H9 (cell line): ENCODE data around the gene KATNIP. TPM values are rescaled to one million over a fixed set of nuclear protein-coding genes. Genes with fewer than 3 reads are reported as not detected.
A peak's percentile ranks its signal among the peaks of the same experiment; 100 is the strongest.

Experiments
- DNase-seq: peaks from one replicate; pipeline ENCODE4 v3.0.0-alpha.2; 2017
- H2AFZ ChIP-seq: one replicate; pipeline ENCODE4 v1.6.1; 2013; ENCODE audit warnings: mild to moderate bottlenecking, low read length, control low read depth, moderate library complexity
- H2AK5ac ChIP-seq: 2 replicates; pipeline ENCODE4 v1.6.1; 2013; ENCODE audit warnings: low read length, control low read depth, mixed read lengths; ENCODE audit not compliant: insufficient read length
- H2BK120ac ChIP-seq: one replicate; pipeline ENCODE4 v1.6.1; 2013; ENCODE audit warnings: low read depth, mild to moderate bottlenecking, low read length, control low read depth, inconsistent platforms; ENCODE audit not compliant: poor library complexity, severe bottlenecking
- H2BK12ac ChIP-seq: 2 replicates; pipeline ENCODE4 v1.6.1; 2013; ENCODE audit warnings: low read length, control low read depth, mixed read lengths, low read depth; ENCODE audit not compliant: insufficient read length
- H2BK15ac ChIP-seq: 2 replicates; pipeline ENCODE4 v1.6.1; 2013; ENCODE audit warnings: low read depth, low read length, control low read depth
- H2BK20ac ChIP-seq: one replicate; pipeline ENCODE4 v1.6.1; 2013; ENCODE audit warnings: low read depth, mild to moderate bottlenecking, low read length, control low read depth, inconsistent platforms; ENCODE audit not compliant: poor library complexity, severe bottlenecking
- H2BK5ac ChIP-seq: 2 replicates; pipeline ENCODE4 v1.6.1; 2013; ENCODE audit warnings: low read length, control low read depth, mixed read lengths; ENCODE audit not compliant: insufficient read length
- H3K14ac ChIP-seq: 2 replicates; pipeline ENCODE4 v1.6.1; 2013; ENCODE audit warnings: low read length, control low read depth; ENCODE audit not compliant: insufficient read depth
- H3K18ac ChIP-seq: 2 replicates; pipeline ENCODE4 v1.6.1; 2013; ENCODE audit warnings: low read depth, mild to moderate bottlenecking, mixed read lengths, low read length, control low read depth; ENCODE audit not compliant: insufficient read length
- H3K23ac ChIP-seq: 2 replicates; pipeline ENCODE4 v1.6.1; 2013; ENCODE audit warnings: low read length, control low read depth, mixed read lengths, low read depth; ENCODE audit not compliant: insufficient read length
- H3K23me2 ChIP-seq: 2 replicates; pipeline ENCODE4 v1.6.1; 2013; ENCODE audit warnings: low read depth, mild to moderate bottlenecking, mixed read lengths, low read length, control low read depth; ENCODE audit not compliant: insufficient read length, poor library complexity, severe bottlenecking
- H3K27ac ChIP-seq: 2 replicates; pipeline ENCODE4 v1.5.1; 2013; ENCODE audit warnings: low read length, control low read depth, mixed read lengths, low read depth; ENCODE audit not compliant: insufficient read length
- H3K27me3 ChIP-seq: 2 replicates; pipeline ENCODE4 v1.6.1; 2013; ENCODE audit warnings: low read length, control low read depth, inconsistent platforms; ENCODE audit not compliant: insufficient read depth
- H3K4ac ChIP-seq: 2 replicates; pipeline ENCODE4 v1.6.1; 2013; ENCODE audit warnings: low read depth, mild to moderate bottlenecking, control low read depth, inconsistent platforms, low read length, moderate library complexity
- H3K4me1 ChIP-seq: 2 replicates; pipeline ENCODE4 v1.6.1; 2013; ENCODE audit warnings: low read length, control low read depth, inconsistent platforms; ENCODE audit not compliant: insufficient read depth
- H3K4me2 ChIP-seq: 2 replicates; pipeline ENCODE4 v1.6.1; 2013; ENCODE audit warnings: low read length, control low read depth, mixed read lengths; ENCODE audit not compliant: insufficient read length, insufficient read depth
- H3K56ac ChIP-seq: 2 replicates; pipeline ENCODE4 v1.6.1; 2013; ENCODE audit warnings: low read depth, mild to moderate bottlenecking, mixed read lengths, low read length, control low read depth; ENCODE audit not compliant: insufficient read length
- H3K79me1 ChIP-seq: 2 replicates; pipeline ENCODE4 v1.6.1; 2013; ENCODE audit warnings: low read depth, mild to moderate bottlenecking, moderate library complexity, low read length, control low read depth, inconsistent platforms; ENCODE audit not compliant: insufficient read depth, poor library complexity, severe bottlenecking
- H3K79me2 ChIP-seq: 2 replicates; pipeline ENCODE4 v1.6.1; 2013; ENCODE audit warnings: low read length, control low read depth, inconsistent platforms; ENCODE audit not compliant: insufficient read depth
- H3K9ac ChIP-seq: 2 replicates; pipeline ENCODE4 v1.6.1; 2013; ENCODE audit warnings: low read length, control low read depth, mixed read lengths; ENCODE audit not compliant: insufficient read length; ENCODE audit errors: extremely low read depth
- H3K9me3 ChIP-seq: one replicate; pipeline ENCODE4 v1.6.1; 2013; ENCODE audit warnings: low read depth, low read length, inconsistent platforms; ENCODE audit not compliant: control insufficient read depth
- H3T11ph ChIP-seq: one replicate; pipeline ENCODE4 v1.6.1; 2013; ENCODE audit warnings: mild to moderate bottlenecking, low read length, control low read depth, inconsistent platforms
- H4K20me1 ChIP-seq: one replicate; pipeline ENCODE4 v1.6.1; 2013; ENCODE audit not compliant: control insufficient read depth, insufficient read length, insufficient read depth
- H4K5ac ChIP-seq: 2 replicates; pipeline ENCODE4 v1.6.1; 2013; ENCODE audit warnings: low read depth, mild to moderate bottlenecking, mixed read lengths, low read length, control low read depth; ENCODE audit not compliant: insufficient read length
- H4K8ac ChIP-seq: replicated peaks from 2 replicates; pipeline ENCODE4 v1.6.1; 2013; ENCODE audit warnings: low read length, control low read depth, mixed read lengths, low read depth; ENCODE audit not compliant: insufficient read length
- H4K91ac ChIP-seq: 2 replicates; pipeline ENCODE4 v1.6.1; 2013; ENCODE audit warnings: low read depth, mild to moderate bottlenecking, moderate library complexity, mixed read lengths, low read length, control low read depth; ENCODE audit not compliant: insufficient read length
- H3K27ac Mint-ChIP-seq, 3 experiments: 2 replicates in 2 of 3; 3 replicates in 1 of 3; pipeline ENCODE4 v1.8.0; 2020 to 2021; ENCODE audit warnings: mixed read lengths in 3 of 3, mild to moderate bottlenecking in 1 of 3, moderate library complexity in 1 of 3
- H3K27me3 Mint-ChIP-seq: 2 replicates; pipeline ENCODE4 v1.8.0; 2021; ENCODE audit warnings: low read depth, mild to moderate bottlenecking, moderate library complexity, mixed read lengths
- H3K36me3 Mint-ChIP-seq, 3 experiments: 2 replicates in 2 of 3; 3 replicates in 1 of 3; pipeline ENCODE4 v1.8.0; 2020 to 2021; ENCODE audit warnings: low read depth in 3 of 3, mixed read lengths in 3 of 3; ENCODE audit not compliant: insufficient read depth in 1 of 3
- H3K4me1 Mint-ChIP-seq, 2 experiments: 2 replicates each; pipeline ENCODE4 v1.8.0; 2020; ENCODE audit warnings: mixed read lengths in 2 of 2
- H3K4me3 Mint-ChIP-seq, 2 experiments: 2 replicates in 1 of 2; 3 replicates in 1 of 2; pipeline ENCODE4 v1.8.0; 2020 to 2021; ENCODE audit warnings: mild to moderate bottlenecking in 2 of 2, mixed read lengths in 2 of 2, moderate library complexity in 1 of 2
- H3K9me3 Mint-ChIP-seq, 2 experiments: 2 replicates in 1 of 2; 3 replicates in 1 of 2; pipeline ENCODE4 v1.8.0; 2020; ENCODE audit warnings: mild to moderate bottlenecking in 2 of 2, mixed read lengths in 2 of 2, moderate library complexity in 1 of 2
- CTCF ChIP-seq: fragments of 200-600 bp; sonication (generic); conservative IDR thresholded peaks from 3 replicates; pipeline ENCODE4 v1.8.0; 2021; ENCODE audit warnings: antibody characterized with exemption, mild to moderate bottlenecking
- WGBS: extraction: QIAGEN DNeasy Blood & Tissue Kit; methylation state at CpG from one replicate; pipeline ENCODE4 v1.1.7; 2013; ENCODE audit warnings: missing lambda C conversion rate, low lambda C conversion rate, mixed read lengths; ENCODE audit not compliant: insufficient read length; ENCODE audit errors: extremely low coverage; 5-methylcytosine and 5-hydroxymethylcytosine counted together
- long read RNA-seq: library from polyadenylated mRNA; unstranded; transcript quantifications from one replicate; pipeline ENCODE4 v2.0.0, GENCODE V29; 2020
- total RNA-seq: library from RNA; stranded (reverse); gene quantifications from 2 replicates; pipeline ENCODE4 v1.2.1, GENCODE V29; 2021

The KATNIP gene
- 13.2 and 15.1 TPM in 2 replicates for total RNA-seq
- long read RNA-seq, partial matches to known transcripts: 12 of 26 reads
- long read RNA-seq, other reads (novel, unspliced or antisense): 14 of 26 reads

- TF ChIP-seq CTCF: no peak
- H2BK5ac ChIP-seq: no peak within 1 kb of the TSS
- no peak within 1 kb of the TSS for H2AFZ ChIP-seq
- peak within 1 kb of the TSS; percentile 95 to 99 (median 96) for H3K27ac Mint-ChIP-seq
- no peak within 1 kb of the TSS for H2BK15ac ChIP-seq
- H2BK20ac ChIP-seq: no peak within 1 kb of the TSS
- peak; percentile 99 for DNase-seq
- H2BK120ac ChIP-seq: no peak within 1 kb of the TSS
- peak within 1 kb of the TSS; percentile 43 for H3K18ac ChIP-seq
- H3K9me3 Mint-ChIP-seq: no peaks in the 10 kb centered on the region
- H2BK12ac ChIP-seq: no peak within 1 kb of the TSS
- H3K27me3 Mint-ChIP-seq: no peaks in the 10 kb centered on the region; the same call in 1 of the 2 replicates
- H3K9me3 ChIP-seq: no peaks in the 10 kb centered on the region
- peak within 1 kb of the TSS; percentile 99 to 100 for H3K4me3 Mint-ChIP-seq
- peak within 1 kb of the TSS; percentile 92 for H3K4me2 ChIP-seq
- no peak within 1 kb of the TSS for H2AK5ac ChIP-seq
- no peak within 1 kb of the TSS for H4K5ac ChIP-seq
- H3K23ac ChIP-seq: no peak within 1 kb of the TSS
- H3K56ac ChIP-seq: no peak within 1 kb of the TSS
- H3K27me3 ChIP-seq: no peaks in the 10 kb centered on the region
- H3K27ac ChIP-seq: no peak within 1 kb of the TSS
- no CpG with 5 or more reads among the region's 59 CpGs for WGBS
- peaks cover 13% of the 10 kb centered on the region; the same call in 1 of the 2 replicates for H3K79me2 ChIP-seq
- H3K4me1 Mint-ChIP-seq: peaks cover 11 to 25% of the 10 kb centered on the region in 2 experiments
- H3K14ac ChIP-seq: peak within 1 kb of the TSS; percentile 52; the same call in 1 of the 2 replicates
- H3K9ac ChIP-seq: peak within 1 kb of the TSS; percentile 69
- no peaks in the 10 kb centered on the region for H3K4me1 ChIP-seq
- H4K91ac ChIP-seq: no peak within 1 kb of the TSS
- peaks cover 13% of the 10 kb centered on the region for H3K79me1 ChIP-seq
- H3K4ac ChIP-seq: no peak within 1 kb of the TSS
- peaks cover 9 to 22% (median 20%) of the 10 kb centered on the region in 3 experiments; a peak in 6 of 7 replicates for H3K36me3 Mint-ChIP-seq
- no peaks in the 10 kb centered on the region for H4K20me1 ChIP-seq
- no peak within 1 kb of the TSS for H4K8ac ChIP-seq
- no peak within 1 kb of the TSS for H3T11ph ChIP-seq
- peaks cover 3% of the 10 kb centered on the region for H3K23me2 ChIP-seq
Observed at GRCh38 chr16:27549746-27550581, at the start of gene KATNIP, which contains the start of gene GTF3C1. Gene KATNIP (plus strand): TSS chr16:27550144. CDS start chr16:27550171, 27 bp downstream. Gene GTF3C1 (minus strand): TSS chr16:27549913. CDS start chr16:27549890, 23 bp downstream.
